A673 (cell line): ENCODE data around the gene SLMAP.

Source experiments
- EZH2 ChIP-seq: fragments of 200-600 bp; sonication (generic); IDR thresholded peaks from 2 replicates; pipeline ENCODE4 v1.6.1; 2017; ENCODE audit warnings: borderline replicate concordance, low read depth, mild to moderate bottlenecking, mixed read lengths, antibody characterized with exemption, low read length; ENCODE audit not compliant: poor library complexity, severe bottlenecking
- TF ChIP-seq, protein P1 (sequence below): fragments of 300-800, 200-600 bp; sonication (generic); conservative IDR thresholded peaks from 2 replicates; pipeline ENCODE4 v1.5.1; 2017; ENCODE audit warnings: low read depth, mild to moderate bottlenecking, antibody characterized with exemption, low read length, moderate library complexity, mixed read lengths

DNA sequence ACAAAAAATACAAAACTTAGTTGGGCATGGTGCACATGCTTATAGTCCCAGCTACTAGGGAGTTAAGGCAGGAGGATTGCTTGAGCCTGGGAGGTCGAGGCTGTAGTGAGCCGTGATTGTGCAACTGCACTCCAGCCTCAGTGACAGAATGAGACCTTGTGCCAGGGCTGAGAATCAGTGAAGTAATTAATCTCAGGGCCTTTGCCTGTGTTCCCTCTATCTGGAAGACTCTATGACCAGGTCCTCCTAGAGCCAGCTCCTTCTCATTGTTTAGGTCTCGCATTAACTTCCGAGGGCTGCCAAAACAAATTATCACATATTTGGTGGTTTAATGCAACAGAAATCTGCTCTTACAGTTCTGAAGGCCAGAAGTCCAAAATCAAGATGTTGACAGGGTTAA lies 210.7 kb downstream of the SLMAP start:
- TF ChIP-seq, protein P1, sequence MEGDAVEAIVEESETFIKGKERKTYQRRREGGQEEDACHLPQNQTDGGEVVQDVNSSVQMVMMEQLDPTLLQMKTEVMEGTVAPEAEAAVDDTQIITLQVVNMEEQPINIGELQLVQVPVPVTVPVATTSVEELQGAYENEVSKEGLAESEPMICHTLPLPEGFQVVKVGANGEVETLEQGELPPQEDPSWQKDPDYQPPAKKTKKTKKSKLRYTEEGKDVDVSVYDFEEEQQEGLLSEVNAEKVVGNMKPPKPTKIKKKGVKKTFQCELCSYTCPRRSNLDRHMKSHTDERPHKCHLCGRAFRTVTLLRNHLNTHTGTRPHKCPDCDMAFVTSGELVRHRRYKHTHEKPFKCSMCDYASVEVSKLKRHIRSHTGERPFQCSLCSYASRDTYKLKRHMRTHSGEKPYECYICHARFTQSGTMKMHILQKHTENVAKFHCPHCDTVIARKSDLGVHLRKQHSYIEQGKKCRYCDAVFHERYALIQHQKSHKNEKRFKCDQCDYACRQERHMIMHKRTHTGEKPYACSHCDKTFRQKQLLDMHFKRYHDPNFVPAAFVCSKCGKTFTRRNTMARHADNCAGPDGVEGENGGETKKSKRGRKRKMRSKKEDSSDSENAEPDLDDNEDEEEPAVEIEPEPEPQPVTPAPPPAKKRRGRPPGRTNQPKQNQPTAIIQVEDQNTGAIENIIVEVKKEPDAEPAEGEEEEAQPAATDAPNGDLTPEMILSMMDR: no peak
- no peak for TF ChIP-seq EZH2
